22Rv1 (cell line): ENCODE results near the gene SUN5.

Experiments
- H3K27ac ChIP-seq: fragments of 450-650 bp; 2 replicates; pipeline ENCODE4 v1.5.1; 2017
- ZFX ChIP-seq: fragments of 450-650 bp; IDR thresholded peaks from 2 replicates; pipeline ENCODE4 v1.6.1; 2017; ENCODE audit warnings: antibody characterized with exemption, borderline replicate concordance
- TF ChIP-seq, protein P1 (sequence below): fragments of 450-650 bp; IDR thresholded peaks from 2 replicates; pipeline ENCODE4 v1.5.1; 2017; ENCODE audit warnings: mild to moderate bottlenecking

The SUN5 gene

GRCh38 chr20:32946629-32947028 is 57.6 kb downstream of the SUN5 start:
- no peak overlapping the region for H3K27ac ChIP-seq
- no peak for TF ChIP-seq ZFX
- TF ChIP-seq, protein P1, sequence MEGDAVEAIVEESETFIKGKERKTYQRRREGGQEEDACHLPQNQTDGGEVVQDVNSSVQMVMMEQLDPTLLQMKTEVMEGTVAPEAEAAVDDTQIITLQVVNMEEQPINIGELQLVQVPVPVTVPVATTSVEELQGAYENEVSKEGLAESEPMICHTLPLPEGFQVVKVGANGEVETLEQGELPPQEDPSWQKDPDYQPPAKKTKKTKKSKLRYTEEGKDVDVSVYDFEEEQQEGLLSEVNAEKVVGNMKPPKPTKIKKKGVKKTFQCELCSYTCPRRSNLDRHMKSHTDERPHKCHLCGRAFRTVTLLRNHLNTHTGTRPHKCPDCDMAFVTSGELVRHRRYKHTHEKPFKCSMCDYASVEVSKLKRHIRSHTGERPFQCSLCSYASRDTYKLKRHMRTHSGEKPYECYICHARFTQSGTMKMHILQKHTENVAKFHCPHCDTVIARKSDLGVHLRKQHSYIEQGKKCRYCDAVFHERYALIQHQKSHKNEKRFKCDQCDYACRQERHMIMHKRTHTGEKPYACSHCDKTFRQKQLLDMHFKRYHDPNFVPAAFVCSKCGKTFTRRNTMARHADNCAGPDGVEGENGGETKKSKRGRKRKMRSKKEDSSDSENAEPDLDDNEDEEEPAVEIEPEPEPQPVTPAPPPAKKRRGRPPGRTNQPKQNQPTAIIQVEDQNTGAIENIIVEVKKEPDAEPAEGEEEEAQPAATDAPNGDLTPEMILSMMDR: no peak

- no peak overlapping the region for H3K27ac ChIP-seq
- TF ChIP-seq ZFX: no peak
- TF ChIP-seq, protein P1: peak; percentile 68
Measured at GRCh38 chr20:32945710-32946221, 58.5 kb downstream of the SUN5 start.

- no peak overlapping the region for H3K27ac ChIP-seq
- TF ChIP-seq, protein P1: no peak
- TF ChIP-seq ZFX: no peak
Measured at GRCh38 chr20:32943490-32944052, 60.7 kb downstream of the SUN5 start.

DNA sequence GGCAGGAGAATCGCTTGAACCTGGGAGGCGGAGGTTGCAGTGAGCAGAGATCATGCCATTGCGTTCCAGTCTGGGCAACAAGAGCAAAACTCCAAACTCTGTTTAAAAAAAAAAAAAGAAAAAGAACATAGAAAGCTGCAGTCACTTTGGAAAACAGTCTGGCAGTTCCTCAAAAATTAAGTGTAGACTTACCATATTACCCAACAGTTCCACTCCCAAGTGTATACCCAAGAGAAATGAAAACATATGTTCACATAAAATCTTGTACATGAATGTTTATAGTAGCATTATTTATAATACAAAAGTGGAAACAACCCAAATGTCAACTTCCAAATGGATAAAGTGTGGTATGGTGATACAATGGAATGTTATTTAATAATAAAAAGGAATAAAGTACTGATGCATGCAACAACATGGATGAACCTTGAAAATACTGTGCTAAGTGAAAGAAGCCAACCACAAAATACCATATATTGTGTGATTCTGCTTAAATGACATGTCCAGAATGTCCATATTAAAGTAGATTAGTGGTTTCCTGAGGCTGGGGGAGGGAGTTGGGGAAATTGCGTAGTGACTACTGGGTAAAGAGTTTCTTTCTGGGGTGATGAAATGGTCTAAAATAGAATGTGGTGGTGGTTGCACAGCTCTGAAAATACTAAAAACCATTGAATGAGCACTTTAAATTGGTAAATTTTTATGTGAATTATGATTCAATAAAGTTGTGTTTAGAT is 62.9 kb downstream of the SUN5 start:
- TF ChIP-seq ZFX: no peak
- TF ChIP-seq, protein P1: no peak
- no peak overlapping the region for H3K27ac ChIP-seq

DNA sequence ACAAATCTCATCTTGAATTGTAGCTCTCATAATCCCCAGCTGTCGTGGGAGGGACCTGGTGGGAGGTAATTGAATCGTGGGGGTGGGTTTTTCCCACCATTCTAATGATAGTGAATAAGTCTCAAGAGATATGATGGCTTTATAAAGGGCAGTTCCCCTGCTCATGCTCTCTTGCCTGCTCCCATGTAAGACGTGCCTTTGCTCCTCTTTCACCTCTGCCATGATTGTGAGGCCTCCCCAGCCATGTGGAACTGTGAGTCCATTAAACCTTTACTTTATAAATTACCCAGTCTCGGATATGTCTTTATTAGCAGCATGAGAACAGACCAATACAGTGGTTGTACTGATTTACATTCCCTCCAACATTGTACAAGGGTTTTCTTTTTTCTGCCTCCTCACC is 69.7 kb downstream of the SUN5 start:
- TF ChIP-seq, protein P1: no peak
- no peak for TF ChIP-seq ZFX
- H3K27ac ChIP-seq: no peak overlapping the region
